ENCODE measurements around the gene UCP2.

Gene UCP2

GRCh38 chr11:74009675-74010305 lies 27.1 kb upstream of the UCP2 start:
- no peak for DNase-seq

- DNase-seq: no peak
These were observed 26.5 kb upstream of the UCP2 start for GRCh38 chr11:74009230-74009547.

GRCh38 chr11:74008373-74009229 lies 26.0 kb upstream of the UCP2 start, which contains the start of gene UCP3:
TSS of gene UCP3 (minus strand) at chr11:74009085. CDS start at chr11:74007042, 2,043 bp downstream.
- DNase-seq: no peak

GRCh38 chr11:74007691-74008372 lies 25.2 kb upstream of the UCP2 start:
- DNase-seq: no peak

GRCh38 chr11:74006743-74007304 lies 24.2 kb upstream of the UCP2 start:
- no peak for DNase-seq

- no peak for DNase-seq
These were observed 23.3 kb upstream of the UCP2 start for GRCh38 chr11:74005721-74006517.

GRCh38 chr11:74004759-74005615 lies 22.3 kb upstream of the UCP2 start:
- DNase-seq: no peak

GRCh38 chr11:74004046-74004695 lies 21.5 kb upstream of the UCP2 start:
- no peak for DNase-seq

GRCh38 chr11:74002832-74003231 lies 20.2 kb upstream of the UCP2 start:
- no peak for DNase-seq

GRCh38 chr11:74001822-74002286 lies 19.2 kb upstream of the UCP2 start:
- no peak for DNase-seq

GRCh38 chr11:74000307-74001133 lies 17.9 kb upstream of the UCP2 start:
- DNase-seq: no peak

- DNase-seq: no peak
These were observed 17.1 kb upstream of the UCP2 start for GRCh38 chr11:73999581-74000306.

GRCh38 chr11:73998846-73999575 lies 16.4 kb upstream of the UCP2 start:
- no peak for DNase-seq

- no peak for DNase-seq
These were observed 14.6 kb upstream of the UCP2 start for GRCh38 chr11:73997120-73997770.

- DNase-seq: no peak
These were observed 13.6 kb upstream of the UCP2 start for GRCh38 chr11:73996161-73996747.

GRCh38 chr11:73995731-73996130 lies 13.1 kb upstream of the UCP2 start:
- DNase-seq: no peak

GRCh38 chr11:73995247-73995646 lies 12.6 kb upstream of the UCP2 start:
- no peak for DNase-seq
